Muscle layer of duodenum (tissue), 2 donors: ENCODE data around the gene SLC19A1.

Experiments
- H3K27ac ChIP-seq: one replicate; pipeline ENCODE4 v1.7.0; 2013; ENCODE audit warnings: mild to moderate bottlenecking, low read length
- H3K27me3 ChIP-seq: one replicate; pipeline ENCODE4 v1.7.0; 2013; ENCODE audit warnings: low read depth, mild to moderate bottlenecking, control low read depth, low read length
- H3K36me3 ChIP-seq, 2 donors: one replicate each; pipeline ENCODE4 v1.7.0; 2013; ENCODE audit warnings: low read length in 2 of 2, control low read depth in 1 of 2, mild to moderate bottlenecking in 1 of 2; ENCODE audit not compliant: insufficient read depth in 2 of 2, control insufficient read depth in 1 of 2
- H3K4me1 ChIP-seq, 2 donors: one replicate each; pipeline ENCODE4 v1.7.0; 2013; ENCODE audit warnings: low read length in 2 of 2, mild to moderate bottlenecking in 2 of 2, control low read depth in 1 of 2, moderate library complexity in 1 of 2; ENCODE audit not compliant: insufficient read depth in 2 of 2, control insufficient read depth in 1 of 2
- H3K4me3 ChIP-seq, 2 donors: one replicate each; pipeline ENCODE4 v1.7.0; 2013; ENCODE audit warnings: low read length in 2 of 2, low read depth in 1 of 2, mild to moderate bottlenecking in 1 of 2
- H3K9me3 ChIP-seq, 2 donors: one replicate each; pipeline ENCODE4 v1.7.0; 2013; ENCODE audit warnings: low read length in 2 of 2, control low read depth in 1 of 2, mild to moderate bottlenecking in 1 of 2; ENCODE audit not compliant: control insufficient read depth in 1 of 2
- donor health status: healthy.

The SLC19A1 gene

GRCh38 chr21:45509566-45510465, 32.4 kb downstream of the SLC19A1 start:
- Histone ChIP-seq H3K27me3 (no peaks in the 10 kb centered on the region), H3K36me3 (peaks cover 12 to 37% of the 10 kb centered on the region in 2 donors), H3K9me3 (no peaks in the 10 kb centered on the region), H3K27ac (no peak overlapping the region), H3K4me1 (no peaks in the 10 kb centered on the region), H3K4me3 (no peak overlapping the region)

GRCh38 chr21:45508607-45509565, 33.4 kb downstream of the SLC19A1 start:
- no peaks in the 10 kb centered on the region for H3K9me3 ChIP-seq
- peaks cover 12 to 29% of the 10 kb centered on the region in 2 donors for H3K36me3 ChIP-seq
- H3K4me1 ChIP-seq: no peaks in the 10 kb centered on the region
- no peak overlapping the region for H3K4me3 ChIP-seq
- H3K27ac ChIP-seq: no peak overlapping the region
- H3K27me3 ChIP-seq: no peaks in the 10 kb centered on the region

GRCh38 chr21:45507888-45508508, 34.2 kb downstream of the SLC19A1 start:
- Histone ChIP-seq H3K27ac (no peak overlapping the region), H3K4me1 (no peaks in the 10 kb centered on the region), H3K36me3 (peaks cover 4 to 27% of the 10 kb centered on the region in 2 donors), H3K9me3 (no peaks in the 10 kb centered on the region), H3K27me3 (no peaks in the 10 kb centered on the region), H3K4me3 (no peak overlapping the region)

- H3K4me3 ChIP-seq: no peak overlapping the region
- H3K36me3 ChIP-seq: peaks cover 3 to 26% of the 10 kb centered on the region in 2 donors
- no peaks in the 10 kb centered on the region for H3K4me1 ChIP-seq
These were observed 34.7 kb downstream of the SLC19A1 start for GRCh38 chr21:45507523-45507875.

GRCh38 chr21:45506836-45507522, 35.3 kb downstream of the SLC19A1 start:
- Histone ChIP-seq H3K9me3 (no peaks in the 10 kb centered on the region), H3K27ac (no peak overlapping the region), H3K36me3 (peaks cover 3 to 21% of the 10 kb centered on the region in 2 donors)

More at GRCh38 chr21:45507523-45507875, 34.7 kb downstream of the SLC19A1 start:
- Histone ChIP-seq H3K27ac (no peak overlapping the region), H3K27me3 (no peaks in the 10 kb centered on the region), H3K9me3 (no peaks in the 10 kb centered on the region)

GRCh38 chr21:45506241-45506817, 35.9 kb downstream of the SLC19A1 start:
- peaks cover 3 to 16% of the 10 kb centered on the region in 2 donors for H3K36me3 ChIP-seq
- H3K4me3 ChIP-seq: no peak overlapping the region
- H3K4me1 ChIP-seq: no peaks in the 10 kb centered on the region
- no peaks in the 10 kb centered on the region for H3K27me3 ChIP-seq
- no peak overlapping the region for H3K27ac ChIP-seq
- H3K9me3 ChIP-seq: no peaks in the 10 kb centered on the region

More at GRCh38 chr21:45506836-45507522, 35.3 kb downstream of the SLC19A1 start:
- Histone ChIP-seq H3K4me3 (no peak overlapping the region), H3K4me1 (no peaks in the 10 kb centered on the region), H3K27me3 (no peaks in the 10 kb centered on the region)

- Histone ChIP-seq H3K36me3 (peaks cover 3 to 11% of the 10 kb centered on the region in 2 donors), H3K27me3 (no peaks in the 10 kb centered on the region), H3K9me3 (no peaks in the 10 kb centered on the region), H3K27ac (no peak overlapping the region), H3K4me3 (no peak overlapping the region), H3K4me1 (no peaks in the 10 kb centered on the region)
These were observed 36.7 kb downstream of the SLC19A1 start for GRCh38 chr21:45505416-45506021.

- H3K4me1 ChIP-seq: no peaks in the 10 kb centered on the region
- no peak overlapping the region for H3K4me3 ChIP-seq
- H3K9me3 ChIP-seq: no peaks in the 10 kb centered on the region
- no peak overlapping the region for H3K27ac ChIP-seq
- no peaks in the 10 kb centered on the region for H3K27me3 ChIP-seq
- peaks cover 3 to 6% of the 10 kb centered on the region in 2 donors for H3K36me3 ChIP-seq
These were observed 37.5 kb downstream of the SLC19A1 start for GRCh38 chr21:45504516-45505415.

- no peaks in the 10 kb centered on the region for H3K9me3 ChIP-seq
- H3K4me3 ChIP-seq: no peak overlapping the region
- peaks cover 3 to 10% of the 10 kb centered on the region in 2 donors for H3K36me3 ChIP-seq
- H3K4me1 ChIP-seq: no peaks in the 10 kb centered on the region
- H3K27ac ChIP-seq: no peak overlapping the region
- H3K27me3 ChIP-seq: no peaks in the 10 kb centered on the region
These were observed 38.2 kb downstream of the SLC19A1 start for GRCh38 chr21:45504021-45504515.
